WTC11 (cell line): ENCODE measurements around the gene TGFBR2. TPM values are rescaled to one million over a fixed set of nuclear protein-coding genes. Genes with fewer than 3 reads are reported as not detected.

Experiments used
- ATAC-seq: fragments of 200-7000 bp; cut with Tn5 transposase; 2 replicates; pipeline ENCODE4 v1.10.0; 2021; ENCODE audit warnings: mild to moderate bottlenecking, moderate library complexity
- CTCF ChIA-PET: fragments of 300-600 bp; sonication (Branson Sonifier 250); formaldehyde crosslinking; loops from one replicate; lab custom pipeline; 2021; ENCODE audit warnings: antibody characterized with exemption; lab: Charles Lee
- POLR2A ChIA-PET: fragments of 350-600 bp; sonication (Branson Sonifier 250); formaldehyde crosslinking; loops from one replicate; lab custom pipeline; 2021; ENCODE audit warnings: antibody characterized with exemption; lab: Charles Lee
- DNase-seq: peaks from one replicate; pipeline ENCODE4 v3.0.0; 2021; ENCODE audit warnings: low spot score
- H3K27ac Mint-ChIP-seq: 2 replicates; pipeline ENCODE4 v1.8.0; 2021; ENCODE audit warnings: mixed read lengths
- H3K27me3 Mint-ChIP-seq: 2 replicates; pipeline ENCODE4 v1.8.0; 2021; ENCODE audit warnings: low read depth, mild to moderate bottlenecking, moderate library complexity, mixed read lengths
- H3K36me3 Mint-ChIP-seq: 2 replicates; pipeline ENCODE4 v1.8.0; 2021; ENCODE audit warnings: mixed read lengths
- H3K4me1 Mint-ChIP-seq: 2 replicates; pipeline ENCODE4 v1.8.0; 2022; ENCODE audit warnings: mixed read lengths
- H3K4me3 Mint-ChIP-seq: 2 replicates; pipeline ENCODE4 v1.8.0; 2021; ENCODE audit warnings: mild to moderate bottlenecking, moderate library complexity, mixed read lengths
- H3K9me3 Mint-ChIP-seq: 2 replicates; pipeline ENCODE4 v1.8.0; 2021; ENCODE audit warnings: mixed read lengths
- ARID4B ChIP-seq: sonication (generic); formaldehyde crosslinking; IDR thresholded peaks from 2 replicates; pipeline ENCODE4 v1.8.0; 2023; ENCODE audit warnings: missing genetic modification reagents, mild to moderate bottlenecking, borderline replicate concordance
- ATF1 ChIP-seq: sonication (generic); formaldehyde crosslinking; IDR thresholded peaks from 2 replicates; pipeline ENCODE4 v1.8.1; 2023; ENCODE audit warnings: mild to moderate bottlenecking, moderate library complexity, missing genetic modification reagents
- NFYB ChIP-seq: sonication (generic); formaldehyde crosslinking; conservative IDR thresholded peaks from 2 replicates; pipeline ENCODE4 v1.8.0; 2022; ENCODE audit warnings: low read depth, missing genetic modification reagents
- SMAD4 ChIP-seq: sonication (generic); formaldehyde crosslinking; IDR thresholded peaks from 2 replicates; pipeline ENCODE4 v1.8.0; 2022; ENCODE audit warnings: mild to moderate bottlenecking, missing genetic modification reagents
- SOX15 ChIP-seq: fragments of 250-450 bp; sonication (Bioruptor Pico); IDR thresholded peaks from 2 replicates; pipeline ENCODE4 v1.9.0; 2021; ENCODE audit warnings: mild to moderate bottlenecking
- TEAD1 ChIP-seq: sonication (generic); formaldehyde crosslinking; IDR thresholded peaks from 2 replicates; pipeline ENCODE4 v1.8.0; 2022; ENCODE audit warnings: mild to moderate bottlenecking, missing genetic modification reagents
- ZNF263 ChIP-seq: sonication (generic); formaldehyde crosslinking; IDR thresholded peaks from 2 replicates; pipeline ENCODE4 v1.8.1; 2022; ENCODE audit warnings: low read depth, mild to moderate bottlenecking, moderate library complexity, missing genetic modification reagents
- ZNF396 ChIP-seq: fragments of 250-450 bp; sonication (Bioruptor Pico); IDR thresholded peaks from 2 replicates; pipeline ENCODE4 v1.8.0; 2021; ENCODE audit warnings: mild to moderate bottlenecking, moderate library complexity, borderline replicate concordance
- ZNF416 ChIP-seq: fragments of 250-450 bp; sonication (Bioruptor Pico); IDR thresholded peaks from 2 replicates; pipeline ENCODE4 v1.9.0; 2021; ENCODE audit warnings: mild to moderate bottlenecking, inconsistent platforms
- ZSCAN18 ChIP-seq: fragments of 250-450 bp; sonication (Bioruptor Pico); IDR thresholded peaks from 2 replicates; pipeline ENCODE4 v2.1.2; 2022; ENCODE audit warnings: mild to moderate bottlenecking, moderate library complexity
- total RNA-seq: library from RNA; stranded (reverse); gene quantifications from 3 replicates; pipeline ENCODE4 v1.2.3, GENCODE V29; 2021
- TF ChIP-seq, protein P1 (sequence below): sonication (generic); formaldehyde crosslinking; IDR thresholded peaks from 2 replicates; pipeline ENCODE4 v1.8.1; 2023; ENCODE audit warnings: mild to moderate bottlenecking, missing genetic modification reagents, moderate library complexity
- TF ChIP-seq, protein P2 (sequence below): sonication (generic); formaldehyde crosslinking; conservative IDR thresholded peaks from 2 replicates; pipeline ENCODE4 v1.8.1; 2022; ENCODE audit warnings: mild to moderate bottlenecking, missing genetic modification reagents
- TF ChIP-seq, protein P3 (sequence below): fragments of 200-600 bp; IDR thresholded peaks from 2 replicates; pipeline ENCODE4 v1.8.0; 2022; ENCODE audit warnings: antibody characterized with exemption
- TF ChIP-seq, protein P4 (sequence below): sonication (generic); formaldehyde crosslinking; IDR thresholded peaks from 2 replicates; pipeline ENCODE4 v1.8.1; 2023; ENCODE audit warnings: mild to moderate bottlenecking, missing genetic modification reagents, moderate library complexity

Gene TGFBR2
- total RNA-seq, 1 experiment from 2014 or later = 9.6 TPM

- H3K9me3 Mint-ChIP-seq = no peaks in the 10 kb centered on the region
These were observed 35.2 kb downstream of the TGFBR2 start for GRCh38 chr3:30641416-30642251.

GRCh38 chr3:30642849-30643361 lies 36.5 kb downstream of the TGFBR2 start:
- DNase-seq (no peak), ATAC-seq (no peak)
- no peak overlapping the region for H3K4me3 Mint-ChIP-seq
- no peaks in the 10 kb centered on the region for H3K27me3 Mint-ChIP-seq
- POLR2A ChIA-PET = no interaction called here
- TF ChIP-seq ZNF416 (CRISPR knock-in tag) (no peak), ZSCAN18 (CRISPR knock-in tag) (no peak), NFYB (CRISPR knock-in tag) (no peak), TEAD1 (no peak), ZNF263 (CRISPR knock-in tag) (no peak), SOX15 (CRISPR knock-in tag) (no peak), SMAD4 (CRISPR knock-in tag) (no peak), ARID4B (CRISPR knock-in tag) (no peak)
- TF ChIP-seq, protein P1, sequence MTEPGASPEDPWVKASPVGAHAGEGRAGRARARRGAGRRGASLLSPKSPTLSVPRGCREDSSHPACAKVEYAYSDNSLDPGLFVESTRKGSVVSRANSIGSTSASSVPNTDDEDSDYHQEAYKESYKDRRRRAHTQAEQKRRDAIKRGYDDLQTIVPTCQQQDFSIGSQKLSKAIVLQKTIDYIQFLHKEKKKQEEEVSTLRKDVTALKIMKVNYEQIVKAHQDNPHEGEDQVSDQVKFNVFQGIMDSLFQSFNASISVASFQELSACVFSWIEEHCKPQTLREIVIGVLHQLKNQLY = no peak
- TF ChIP-seq, protein P2, sequence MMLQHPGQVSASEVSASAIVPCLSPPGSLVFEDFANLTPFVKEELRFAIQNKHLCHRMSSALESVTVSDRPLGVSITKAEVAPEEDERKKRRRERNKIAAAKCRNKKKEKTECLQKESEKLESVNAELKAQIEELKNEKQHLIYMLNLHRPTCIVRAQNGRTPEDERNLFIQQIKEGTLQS (CRISPR knock-in tag) = no peak
- H3K36me3 Mint-ChIP-seq = peaks cover 29% of the 10 kb centered on the region
- no peaks in the 10 kb centered on the region for H3K9me3 Mint-ChIP-seq
- CTCF ChIA-PET = no interaction called here
- H3K4me1 Mint-ChIP-seq = peaks cover 30% of the 10 kb centered on the region
- H3K27ac Mint-ChIP-seq = no peak overlapping the region

More at GRCh38 chr3:30641416-30642251, 35.2 kb downstream of the TGFBR2 start:
- TF ChIP-seq, protein P2 (CRISPR knock-in tag) = no peak
- TF ChIP-seq, protein P3, sequence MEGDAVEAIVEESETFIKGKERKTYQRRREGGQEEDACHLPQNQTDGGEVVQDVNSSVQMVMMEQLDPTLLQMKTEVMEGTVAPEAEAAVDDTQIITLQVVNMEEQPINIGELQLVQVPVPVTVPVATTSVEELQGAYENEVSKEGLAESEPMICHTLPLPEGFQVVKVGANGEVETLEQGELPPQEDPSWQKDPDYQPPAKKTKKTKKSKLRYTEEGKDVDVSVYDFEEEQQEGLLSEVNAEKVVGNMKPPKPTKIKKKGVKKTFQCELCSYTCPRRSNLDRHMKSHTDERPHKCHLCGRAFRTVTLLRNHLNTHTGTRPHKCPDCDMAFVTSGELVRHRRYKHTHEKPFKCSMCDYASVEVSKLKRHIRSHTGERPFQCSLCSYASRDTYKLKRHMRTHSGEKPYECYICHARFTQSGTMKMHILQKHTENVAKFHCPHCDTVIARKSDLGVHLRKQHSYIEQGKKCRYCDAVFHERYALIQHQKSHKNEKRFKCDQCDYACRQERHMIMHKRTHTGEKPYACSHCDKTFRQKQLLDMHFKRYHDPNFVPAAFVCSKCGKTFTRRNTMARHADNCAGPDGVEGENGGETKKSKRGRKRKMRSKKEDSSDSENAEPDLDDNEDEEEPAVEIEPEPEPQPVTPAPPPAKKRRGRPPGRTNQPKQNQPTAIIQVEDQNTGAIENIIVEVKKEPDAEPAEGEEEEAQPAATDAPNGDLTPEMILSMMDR = no peak
- TF ChIP-seq ZNF396 (CRISPR knock-in tag) (no peak), ATF1 (CRISPR knock-in tag) (no peak)
- TF ChIP-seq, protein P4, sequence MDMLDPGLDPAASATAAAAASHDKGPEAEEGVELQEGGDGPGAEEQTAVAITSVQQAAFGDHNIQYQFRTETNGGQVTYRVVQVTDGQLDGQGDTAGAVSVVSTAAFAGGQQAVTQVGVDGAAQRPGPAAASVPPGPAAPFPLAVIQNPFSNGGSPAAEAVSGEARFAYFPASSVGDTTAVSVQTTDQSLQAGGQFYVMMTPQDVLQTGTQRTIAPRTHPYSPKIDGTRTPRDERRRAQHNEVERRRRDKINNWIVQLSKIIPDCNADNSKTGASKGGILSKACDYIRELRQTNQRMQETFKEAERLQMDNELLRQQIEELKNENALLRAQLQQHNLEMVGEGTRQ (CRISPR knock-in tag) = no peak
- H3K27ac Mint-ChIP-seq = no peak overlapping the region
- peaks cover 24% of the 10 kb centered on the region for H3K36me3 Mint-ChIP-seq
- H3K27me3 Mint-ChIP-seq = no peaks in the 10 kb centered on the region
- no peak; the same call in 1 of the 2 replicates for ATAC-seq
- CTCF ChIA-PET = no interaction called here
- DNase-seq = no peak
- POLR2A ChIA-PET = no interaction called here
- H3K4me3 Mint-ChIP-seq = no peak overlapping the region
- peaks cover 33% of the 10 kb centered on the region for H3K4me1 Mint-ChIP-seq
